Thyroid gland (tissue), 4 donors: ENCODE data around the gene TBC1D24. TPM values are rescaled to one million over a fixed set of nuclear protein-coding genes. Genes with fewer than 3 reads are reported as not detected.

Experiments used
- DNase-seq, 2 donors: peaks; one replicate each; pipeline ENCODE4 v3.0.0-alpha.2; 2019
- H3K27ac ChIP-seq, 3 donors: fragments of 200-600 bp; sonication (generic); 1 replicate in 2 of 3; 2 replicates in 1 of 3; pipeline ENCODE4 v1.5.1; 2016 to 2019; ENCODE audit warnings: mild to moderate bottlenecking in 1 of 3, moderate library complexity in 1 of 3
- H3K27me3 ChIP-seq: fragments of 200-600 bp; sonication (generic); one replicate; pipeline ENCODE4 v1.5.1; 2019
- H3K36me3 ChIP-seq, 2 donors: fragments of 200-600 bp; sonication (generic); one replicate each; pipeline ENCODE4 v1.5.1; 2016 to 2019
- H3K4me1 ChIP-seq, 2 donors: fragments of 200-600 bp; sonication (generic); one replicate each; pipeline ENCODE4 v1.5.1; 2017 to 2019
- H3K4me3 ChIP-seq, 3 donors: fragments of 200-600 bp; sonication (generic); replicated peaks in 1 of 3; 1 replicate in 2 of 3; 2 replicates in 1 of 3; pipeline ENCODE4 v1.5.1; 2016; ENCODE audit warnings: mild to moderate bottlenecking in 1 of 3
- H3K9me3 ChIP-seq: fragments of 200-600 bp; sonication (generic); one replicate; pipeline ENCODE4 v1.5.1; 2017
- POLR2A ChIP-seq, 2 donors: fragments of 450-650 bp; IDR thresholded peaks; one replicate each; pipeline ENCODE4 v1.6.1; 2017; ENCODE audit warnings: antibody characterized with exemption in 2 of 2, mild to moderate bottlenecking in 2 of 2, moderate library complexity in 1 of 2
- WGBS, 2 donors: methylation state at CpG; one replicate each; pipeline ENCODE4 v1.1.5; 2017; 5-methylcytosine and 5-hydroxymethylcytosine counted together
- intact Hi-C: fragments of 100-400 bp; cut with DNase I; formaldehyde crosslinking; loops from one replicate; pipeline ENCODE4 v1.15.1; 2023
- total RNA-seq, 4 donors: library from RNA; depleted of rRNA; stranded (reverse); fragments of >200 nt; gene quantifications; one replicate each; pipeline ENCODE4 v1.2.3, GENCODE V29; 2016
- TF ChIP-seq, protein P1 (sequence below), 6 experiments: fragments of 200-600 bp in 3 of 6; fragments of 450-650 bp in 3 of 6; sonication (generic) in 3 of 6; IDR thresholded peaks; one replicate each; pipeline ENCODE4 v1.5.1; 2016 to 2019; ENCODE audit warnings: antibody characterized with exemption in 6 of 6, mild to moderate bottlenecking in 2 of 6, inconsistent platforms in 1 of 6, moderate library complexity in 1 of 6

The TBC1D24 gene
- total RNA-seq, 4 donors from 2014 or later = 15.9 to 32.3 (median 21.8) TPM

DNA sequence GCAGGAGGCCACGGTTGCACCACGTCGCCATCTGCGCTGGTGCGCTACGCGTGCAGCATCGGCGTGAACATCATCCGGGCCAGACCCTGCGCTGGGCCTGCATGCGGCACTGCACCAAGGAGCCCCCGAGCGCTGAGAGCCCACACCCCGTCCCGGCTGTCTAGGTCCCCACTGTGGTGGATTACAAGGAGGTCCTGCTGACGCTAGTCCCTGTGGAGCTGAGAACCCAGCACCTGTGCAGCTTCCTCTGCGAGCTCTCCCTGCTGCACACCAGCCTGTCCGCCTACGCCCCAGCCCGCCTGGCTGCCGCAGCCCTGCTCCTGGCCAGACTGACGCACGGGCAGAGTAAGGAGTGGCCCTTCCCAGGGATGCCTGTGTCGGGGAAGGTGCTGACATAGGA is 25.8 kb upstream of the TBC1D24 start:
- WGBS, 2 donors = 98 to 99% methylated on average over 15 to 18 of the region's 25 CpGs
- H3K27me3 ChIP-seq = no peaks in the 10 kb centered on the region
- H3K36me3 ChIP-seq = peaks cover 0 to 6% of the 10 kb centered on the region in 2 donors
- no peaks in the 10 kb centered on the region for H3K9me3 ChIP-seq
- H3K27ac ChIP-seq = no peak overlapping the region
- H3K4me1 ChIP-seq = no peaks in the 10 kb centered on the region
- no peak for TF ChIP-seq POLR2A (IDR thresholded peaks at IDR 0.05)
- TF ChIP-seq, protein P1, sequence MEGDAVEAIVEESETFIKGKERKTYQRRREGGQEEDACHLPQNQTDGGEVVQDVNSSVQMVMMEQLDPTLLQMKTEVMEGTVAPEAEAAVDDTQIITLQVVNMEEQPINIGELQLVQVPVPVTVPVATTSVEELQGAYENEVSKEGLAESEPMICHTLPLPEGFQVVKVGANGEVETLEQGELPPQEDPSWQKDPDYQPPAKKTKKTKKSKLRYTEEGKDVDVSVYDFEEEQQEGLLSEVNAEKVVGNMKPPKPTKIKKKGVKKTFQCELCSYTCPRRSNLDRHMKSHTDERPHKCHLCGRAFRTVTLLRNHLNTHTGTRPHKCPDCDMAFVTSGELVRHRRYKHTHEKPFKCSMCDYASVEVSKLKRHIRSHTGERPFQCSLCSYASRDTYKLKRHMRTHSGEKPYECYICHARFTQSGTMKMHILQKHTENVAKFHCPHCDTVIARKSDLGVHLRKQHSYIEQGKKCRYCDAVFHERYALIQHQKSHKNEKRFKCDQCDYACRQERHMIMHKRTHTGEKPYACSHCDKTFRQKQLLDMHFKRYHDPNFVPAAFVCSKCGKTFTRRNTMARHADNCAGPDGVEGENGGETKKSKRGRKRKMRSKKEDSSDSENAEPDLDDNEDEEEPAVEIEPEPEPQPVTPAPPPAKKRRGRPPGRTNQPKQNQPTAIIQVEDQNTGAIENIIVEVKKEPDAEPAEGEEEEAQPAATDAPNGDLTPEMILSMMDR (IDR thresholded peaks at IDR 0.05) = no peak
- no peak overlapping the region for H3K4me3 ChIP-seq
- no peak for DNase-seq
- intact Hi-C loops = no loop called here

DNA sequence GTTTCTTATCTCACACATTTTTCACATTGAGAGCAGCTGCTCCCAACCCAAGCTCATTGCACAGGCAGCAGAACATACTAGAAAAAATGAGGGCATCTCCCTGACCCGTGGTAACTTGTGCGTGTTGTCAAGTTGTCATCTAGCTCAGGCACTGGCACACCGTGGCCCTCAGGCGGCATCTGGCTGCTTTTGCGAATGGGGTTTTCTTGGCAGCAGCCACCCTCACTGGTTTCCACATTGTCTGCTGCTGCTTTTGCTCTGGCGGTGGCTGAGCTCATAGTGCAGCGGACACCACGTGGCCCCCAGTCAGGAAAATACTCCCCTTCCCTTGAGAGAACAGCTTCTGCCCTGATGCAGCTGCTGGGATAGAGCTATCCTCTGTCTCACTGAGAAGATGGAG is 24.4 kb upstream of the TBC1D24 start:
- H3K4me1 ChIP-seq = no peaks in the 10 kb centered on the region
- intact Hi-C loops = no loop called here
- H3K9me3 ChIP-seq = no peaks in the 10 kb centered on the region
- H3K36me3 ChIP-seq = peaks cover 0 to 2% of the 10 kb centered on the region in 2 donors
- DNase-seq = no peak
- WGBS, 2 donors = 95% methylated on average over 7 to 8 of the region's 8 CpGs
- TF ChIP-seq, protein P1 (IDR thresholded peaks at IDR 0.05) = no peak
- no peak for TF ChIP-seq POLR2A (IDR thresholded peaks at IDR 0.05)
- H3K27me3 ChIP-seq = no peaks in the 10 kb centered on the region
- no peak overlapping the region for H3K27ac ChIP-seq
- H3K4me3 ChIP-seq = no peak overlapping the region

GRCh38 chr16:2450975-2451381 is 23.9 kb upstream of the TBC1D24 start:
- intact Hi-C loops = no loop called here
- TF ChIP-seq, protein P1 (IDR thresholded peaks at IDR 0.05) = no peak
- no peak for TF ChIP-seq POLR2A (IDR thresholded peaks at IDR 0.05)

DNA sequence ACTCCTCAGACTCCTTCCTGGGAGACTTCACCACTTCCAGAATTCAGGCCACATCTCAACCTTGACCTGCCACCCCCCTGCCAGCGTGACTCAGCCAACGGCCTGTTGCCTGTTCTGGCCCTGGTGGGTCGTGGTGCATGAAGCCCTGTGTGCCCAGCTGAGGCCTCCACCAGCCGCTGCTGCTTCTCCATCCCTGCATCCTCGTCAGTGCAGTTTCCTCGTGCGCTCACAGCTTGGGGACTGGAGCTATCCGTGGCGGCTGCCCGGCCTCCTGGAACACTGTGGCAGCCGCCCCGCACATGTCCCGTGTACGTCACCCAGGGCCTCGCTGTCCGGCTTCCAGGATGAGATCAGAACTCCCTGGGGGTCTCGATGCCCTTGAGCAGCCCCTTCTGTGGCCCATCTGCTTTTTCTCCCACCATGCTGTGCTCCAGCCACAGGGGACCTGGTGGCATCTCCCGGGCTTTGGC is 23.0 kb upstream of the TBC1D24 start:
- Histone ChIP-seq H3K4me1 (no peaks in the 10 kb centered on the region), H3K36me3 (no peaks in the 10 kb centered on the region), H3K27me3 (no peaks in the 10 kb centered on the region), H3K4me3 (no peak overlapping the region), H3K9me3 (no peaks in the 10 kb centered on the region), H3K27ac (no peak overlapping the region)
- intact Hi-C loops = no loop called here
- TF ChIP-seq, protein P1 (IDR thresholded peaks at IDR 0.05) = no peak
- no peak for DNase-seq
- WGBS, 2 donors = 92 to 94% methylated on average over 17 to 18 of the region's 18 CpGs

More at GRCh38 chr16:2450975-2451381, 23.9 kb upstream of the TBC1D24 start:
- WGBS, 2 donors = 94 to 97% methylated on average over 19 of the region's 19 CpGs
- DNase-seq = no peak
- Histone ChIP-seq H3K27me3 (no peaks in the 10 kb centered on the region), H3K27ac (no peak overlapping the region), H3K9me3 (no peaks in the 10 kb centered on the region), H3K4me1 (no peaks in the 10 kb centered on the region), H3K36me3 (peaks cover 0 to 2% of the 10 kb centered on the region in 2 donors), H3K4me3 (no peak overlapping the region)

DNA sequence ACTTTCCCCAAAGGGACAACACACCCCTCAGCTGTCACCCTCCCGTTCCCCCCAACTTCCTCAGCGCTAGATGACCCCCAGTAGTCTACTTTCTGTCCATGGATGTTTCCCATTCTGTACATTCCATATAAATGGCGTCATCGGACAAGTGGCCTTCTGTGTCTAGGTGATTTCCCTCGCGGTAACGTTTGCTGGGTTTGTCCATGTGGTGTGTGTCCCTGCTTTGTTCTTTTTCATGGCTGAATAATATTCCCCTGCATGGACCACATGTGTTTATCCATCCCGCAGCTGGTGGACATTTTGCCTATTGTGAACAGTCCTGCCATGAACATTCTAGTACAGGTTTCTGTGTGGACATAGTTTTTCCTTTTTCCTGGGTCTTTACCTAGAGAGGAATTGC is 22.3 kb upstream of the TBC1D24 start:
- intact Hi-C loops = no loop called here
- DNase-seq = no peak
- 96 to 97% methylated on average over 8 of the region's 8 CpGs for WGBS, 2 donors
- Histone ChIP-seq H3K27me3 (no peaks in the 10 kb centered on the region), H3K27ac (no peak overlapping the region), H3K4me3 (no peak overlapping the region), H3K36me3 (no peaks in the 10 kb centered on the region), H3K9me3 (no peaks in the 10 kb centered on the region), H3K4me1 (no peaks in the 10 kb centered on the region)
- TF ChIP-seq, protein P1 (IDR thresholded peaks at IDR 0.05) = no peak
- no peak for TF ChIP-seq POLR2A (IDR thresholded peaks at IDR 0.05)
